CD14-positive monocyte (primary cell): Measurements from ENCODE around the gene TOR1A. TPM values are rescaled to one million over a fixed set of nuclear protein-coding genes. Genes with fewer than 3 reads are reported as not detected.

Experiments
- DNase-seq, 3 donors: peaks; one replicate each; pipeline ENCODE4 v3.0.0-alpha.2; 2011 to 2022
- H2AFZ ChIP-seq: 2 replicates; pipeline ENCODE4 v1.6.0; 2012; ENCODE audit warnings: mild to moderate bottlenecking, low read depth, low read length, inconsistent platforms; ENCODE audit not compliant: insufficient read depth, poor library complexity, severe bottlenecking
- H3K27ac ChIP-seq, 2 donors: 1 replicate in 1 of 2; 2 replicates in 1 of 2; pipeline ENCODE4 v1.5.1; 2012 to 2013; ENCODE audit warnings: low read length in 2 of 2, control low read depth in 1 of 2, inconsistent platforms in 1 of 2, low read depth in 1 of 2, mild to moderate bottlenecking in 1 of 2
- H3K27me3 ChIP-seq, 2 donors: one replicate each; pipeline versions ENCODE4 v1.6.0 to v1.6.1; 2011 to 2013; ENCODE audit warnings: low read length in 2 of 2; ENCODE audit not compliant: control insufficient read depth in 2 of 2, insufficient read depth in 2 of 2
- H3K36me3 ChIP-seq, 2 donors: replicated peaks in 1 of 2; 1 replicate in 1 of 2; 2 replicates in 1 of 2; pipeline versions ENCODE4 v1.5.1 to v1.6.1; 2012 to 2013; ENCODE audit warnings: low read length in 2 of 2, control low read depth in 1 of 2, inconsistent platforms in 1 of 2, mild to moderate bottlenecking in 1 of 2; ENCODE audit not compliant: insufficient read depth in 2 of 2, control insufficient read depth in 1 of 2
- H3K4me1 ChIP-seq, 2 donors: 1 replicate in 1 of 2; 2 replicates in 1 of 2; pipeline versions ENCODE4 v1.5.1 to v1.6.1; 2012 to 2013; ENCODE audit warnings: low read length in 2 of 2, control low read depth in 1 of 2, inconsistent platforms in 1 of 2, mild to moderate bottlenecking in 1 of 2, moderate library complexity in 1 of 2; ENCODE audit not compliant: insufficient read depth in 2 of 2, control insufficient read depth in 1 of 2
- H3K4me2 ChIP-seq: replicated peaks from 2 replicates; pipeline ENCODE3; 2012; ENCODE audit warnings: low read length, moderate library complexity, mild to moderate bottlenecking; ENCODE audit not compliant: poor library complexity, severe bottlenecking; ENCODE audit errors: extremely low read depth
- H3K4me3 ChIP-seq, 3 experiments: fragments of 200-600 bp in 1 of 3; sonication (generic) in 1 of 3; replicated peaks in 1 of 3; 1 replicate in 2 of 3; 2 replicates in 1 of 3; pipeline ENCODE4 v1.5.1; 2011 to 2013; ENCODE audit warnings: low read length in 3 of 3, mild to moderate bottlenecking in 3 of 3, control low read depth in 2 of 3, low read depth in 2 of 3, inconsistent platforms in 1 of 3, moderate library complexity in 1 of 3
- H3K79me2 ChIP-seq: 2 replicates; pipeline ENCODE4 v1.6.0; 2012; ENCODE audit warnings: mild to moderate bottlenecking, control low read depth, inconsistent platforms, low read length, moderate library complexity; ENCODE audit not compliant: insufficient read depth
- H3K9ac ChIP-seq: 2 replicates; pipeline ENCODE4 v1.6.0; 2017; ENCODE audit warnings: low read length, mild to moderate bottlenecking; ENCODE audit not compliant: insufficient read depth, poor library complexity, severe bottlenecking
- H3K9me3 ChIP-seq, 2 donors: replicated peaks in 1 of 2; 1 replicate in 1 of 2; 2 replicates in 1 of 2; pipeline versions ENCODE4 v1.5.1 to v1.6.1; 2012 to 2013; ENCODE audit warnings: low read length in 2 of 2, control low read depth in 1 of 2; ENCODE audit not compliant: control insufficient read depth in 1 of 2, insufficient read depth in 1 of 2
- H4K20me1 ChIP-seq: 2 replicates; pipeline ENCODE4 v1.6.0; 2012; ENCODE audit warnings: mild to moderate bottlenecking, low read length, control low read depth, moderate library complexity; ENCODE audit not compliant: insufficient read depth
- H3K27ac Mint-ChIP-seq, 7 donors: one replicate each; pipeline ENCODE4 v1.8.0; 2020; ENCODE audit warnings: mild to moderate bottlenecking in 7 of 7, mixed read lengths in 7 of 7, moderate library complexity in 6 of 7, inconsistent platforms in 2 of 7
- H3K27me3 Mint-ChIP-seq, 3 donors: one replicate each; pipeline ENCODE4 v1.8.0; 2021 to 2022; ENCODE audit warnings: low read depth in 3 of 3, mild to moderate bottlenecking in 3 of 3, mixed read lengths in 3 of 3, moderate library complexity in 3 of 3, inconsistent platforms in 1 of 3
- H3K36me3 Mint-ChIP-seq, 2 donors: one replicate each; pipeline ENCODE4 v1.8.0; 2020; ENCODE audit warnings: mixed read lengths in 2 of 2, inconsistent platforms in 1 of 2, mild to moderate bottlenecking in 1 of 2
- H3K4me1 Mint-ChIP-seq: one replicate; pipeline ENCODE4 v1.8.0; 2020; ENCODE audit warnings: mild to moderate bottlenecking, mixed read lengths
- H3K4me3 Mint-ChIP-seq, 2 donors: one replicate each; pipeline ENCODE4 v1.8.0; 2020; ENCODE audit warnings: mild to moderate bottlenecking in 2 of 2, mixed read lengths in 2 of 2, moderate library complexity in 1 of 2
- H3K9me3 Mint-ChIP-seq, 7 donors: one replicate each; pipeline ENCODE4 v1.8.0; 2020 to 2022; ENCODE audit warnings: mixed read lengths in 7 of 7, mild to moderate bottlenecking in 6 of 7, moderate library complexity in 6 of 7, inconsistent platforms in 2 of 7
- CTCF ChIP-seq: fragments of 200-600 bp; IDR thresholded peaks from one replicate; pipeline ENCODE4 v1.8.0; 2022; ENCODE audit warnings: antibody characterized with exemption, mild to moderate bottlenecking
- WGBS: methylation state at CpG from one replicate; pipeline ENCODE4 v1.1.5; 2013; ENCODE audit warnings: missing lambda C conversion rate; ENCODE audit not compliant: insufficient coverage; 5-methylcytosine and 5-hydroxymethylcytosine counted together
- intact Hi-C, 2 donors: fragments of 100-400 bp; cut with micrococcal nuclease; formaldehyde crosslinking; loops; one replicate each; pipeline versions ENCODE4 v1.15.0 to v1.15.1; 2023
- polyA plus RNA-seq, 3 donors: library from polyadenylated mRNA; depleted of rRNA in 1 of 3; unstranded in 2 of 3; stranded (reverse) in 1 of 3; fragments of 300-500 nt in 2 of 3; fragments of >200 nt in 1 of 3; fragmentation: Illumina TruSeq in 2 of 3; gene quantifications; 1 replicate in 2 of 3; 2 replicates in 1 of 3; pipeline ENCODE4 v1.2.3, GENCODE V29; 2012 to 2021

TOR1A gene
- polyA plus RNA-seq, 3 donors: 41.2 to 95.3 (median 89.6) TPM

GRCh38 chr9:129809346-129809745, 14.6 kb downstream of the TOR1A start:
- intact Hi-C loops: no loop called here
- Histone ChIP-seq H3K27ac (no peak overlapping the region), H3K4me3 (no peak overlapping the region), H3K4me2 (no peak overlapping the region), H3K4me1 (peaks cover 25% of the 10 kb centered on the region in 2 donors), H3K9me3 (no peaks in the 10 kb centered on the region), H3K27me3 (no peaks in the 10 kb centered on the region), H4K20me1 (peaks cover 70% of the 10 kb centered on the region), H3K36me3 (peaks cover 59 to 69% of the 10 kb centered on the region in 2 donors), H3K79me2 (peaks cover 57% of the 10 kb centered on the region), H3K9ac (no peak overlapping the region), H2AFZ (no peak overlapping the region)
- DNase-seq: no peak
- Mint-ChIP-seq H3K27ac (peak overlapping the region in 2 of 7 donors; percentile 50 to 57), H3K4me3 (no peak overlapping the region), H3K4me1 (peaks cover 34% of the 10 kb centered on the region), H3K9me3 (peaks cover 0 to 3% (median 0%) of the 10 kb centered on the region in 7 donors), H3K27me3 (peaks cover 0 to 1% (median 0%) of the 10 kb centered on the region in 3 donors), H3K36me3 (peaks cover 54 to 77% of the 10 kb centered on the region in 2 donors)
- no peak for TF ChIP-seq CTCF
- 79% methylated on average over 8 of the region's 11 CpGs for WGBS

GRCh38 chr9:129806061-129806460, 17.9 kb downstream of the TOR1A start:
- intact Hi-C loops: no loop called here
- Histone ChIP-seq H3K9ac (no peak overlapping the region), H3K27ac (peak overlapping the region; percentile 40 to 45), H3K4me1 (peaks cover 33 to 34% of the 10 kb centered on the region in 2 donors), H3K27me3 (no peaks in the 10 kb centered on the region), H3K79me2 (peaks cover 51% of the 10 kb centered on the region), H2AFZ (no peak overlapping the region), H3K4me2 (peak overlapping the region; percentile 42), H4K20me1 (peaks cover 49% of the 10 kb centered on the region), H3K36me3 (peaks cover 30 to 37% of the 10 kb centered on the region in 2 donors), H3K4me3 (peak overlapping the region in 1 of 3 experiments; percentile 22), H3K9me3 (no peaks in the 10 kb centered on the region)
- Mint-ChIP-seq H3K4me3 (peak overlapping the region in 1 of 2 donors; percentile 61), H3K9me3 (peaks cover 0 to 3% (median 0%) of the 10 kb centered on the region in 7 donors), H3K27ac (peak overlapping the region; percentile 68 to 91 (median 86)), H3K27me3 (peaks cover 0 to 1% (median 0%) of the 10 kb centered on the region in 3 donors), H3K36me3 (peaks cover 28 to 51% of the 10 kb centered on the region in 2 donors), H3K4me1 (peaks cover 39% of the 10 kb centered on the region)
- WGBS: 22% methylated on average over 2 of the region's 4 CpGs
- peak in 2 of 3 donors; percentile 62 to 66 for DNase-seq
- no peak for TF ChIP-seq CTCF
